Chondrocyte (in vitro differentiated cells): ENCODE results near the gene NKX2-4. TPM values are rescaled to one million over a fixed set of nuclear protein-coding genes. Genes with fewer than 3 reads are reported as not detected.
"Not testable (repeated sequence)": the region's sequence is repeated elsewhere in the genome, so short reads cannot be mapped to it uniquely, and the experiment has no call there.

Source experiments
- DNase-seq: peaks from one replicate; pipeline ENCODE4 v3.0.0; 2021; ENCODE audit warnings: mixed read lengths, low spot score
- H3K27ac Mint-ChIP-seq: one replicate; pipeline ENCODE4 v1.8.0; 2021; ENCODE audit warnings: mild to moderate bottlenecking, moderate library complexity, mixed read lengths; ENCODE audit not compliant: unreplicated experiment
- H3K27me3 Mint-ChIP-seq: 2 replicates; pipeline ENCODE4 v1.8.0; 2021; ENCODE audit warnings: low read depth, mixed read lengths
- H3K36me3 Mint-ChIP-seq: 2 replicates; pipeline ENCODE4 v1.8.0; 2021; ENCODE audit warnings: low read depth, mixed read lengths
- H3K4me1 Mint-ChIP-seq: 2 replicates; pipeline ENCODE4 v1.8.0; 2021; ENCODE audit warnings: low read depth, mild to moderate bottlenecking, mixed read lengths
- H3K4me3 Mint-ChIP-seq: one replicate; pipeline ENCODE4 v1.8.0; 2021; ENCODE audit warnings: mild to moderate bottlenecking, moderate library complexity, mixed read lengths; ENCODE audit not compliant: unreplicated experiment
- H3K9me3 Mint-ChIP-seq: 2 replicates; pipeline ENCODE4 v1.8.0; 2021; ENCODE audit warnings: low read depth, mixed read lengths
- total RNA-seq: library from RNA; stranded (reverse); gene quantifications from 3 replicates; pipeline ENCODE4 v1.2.1, GENCODE V29; 2021
- TF ChIP-seq, protein P1 (sequence below): fragments of 200-600 bp; sonication (generic); IDR thresholded peaks from 2 replicates; pipeline ENCODE4 v1.5.0; 2021; ENCODE audit warnings: antibody characterized with exemption, mild to moderate bottlenecking, moderate library complexity

Gene NKX2-4
- total RNA-seq, 1 donor from 2014 or later: not detected

DNA sequence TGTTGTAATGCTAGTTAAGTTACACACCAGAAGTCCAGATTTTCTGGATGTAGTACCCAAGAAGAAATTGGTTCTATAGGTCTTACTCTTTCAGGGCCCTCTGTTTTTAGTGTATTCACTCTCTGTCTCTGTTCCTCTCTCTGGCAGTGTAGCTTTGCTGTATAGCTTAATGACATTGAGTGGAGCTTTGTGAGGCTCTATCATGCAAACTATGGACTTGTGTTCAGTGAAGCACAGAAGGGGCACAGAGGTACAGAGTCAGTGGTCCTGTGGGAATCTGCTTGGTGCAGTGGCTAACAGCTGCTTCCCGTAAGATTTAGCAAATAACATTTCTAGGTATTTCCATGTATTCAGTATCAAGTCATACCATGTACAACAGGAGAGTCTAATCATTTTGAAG, 26.1 kb downstream of the NKX2-4 start:
- TF ChIP-seq, protein P1, sequence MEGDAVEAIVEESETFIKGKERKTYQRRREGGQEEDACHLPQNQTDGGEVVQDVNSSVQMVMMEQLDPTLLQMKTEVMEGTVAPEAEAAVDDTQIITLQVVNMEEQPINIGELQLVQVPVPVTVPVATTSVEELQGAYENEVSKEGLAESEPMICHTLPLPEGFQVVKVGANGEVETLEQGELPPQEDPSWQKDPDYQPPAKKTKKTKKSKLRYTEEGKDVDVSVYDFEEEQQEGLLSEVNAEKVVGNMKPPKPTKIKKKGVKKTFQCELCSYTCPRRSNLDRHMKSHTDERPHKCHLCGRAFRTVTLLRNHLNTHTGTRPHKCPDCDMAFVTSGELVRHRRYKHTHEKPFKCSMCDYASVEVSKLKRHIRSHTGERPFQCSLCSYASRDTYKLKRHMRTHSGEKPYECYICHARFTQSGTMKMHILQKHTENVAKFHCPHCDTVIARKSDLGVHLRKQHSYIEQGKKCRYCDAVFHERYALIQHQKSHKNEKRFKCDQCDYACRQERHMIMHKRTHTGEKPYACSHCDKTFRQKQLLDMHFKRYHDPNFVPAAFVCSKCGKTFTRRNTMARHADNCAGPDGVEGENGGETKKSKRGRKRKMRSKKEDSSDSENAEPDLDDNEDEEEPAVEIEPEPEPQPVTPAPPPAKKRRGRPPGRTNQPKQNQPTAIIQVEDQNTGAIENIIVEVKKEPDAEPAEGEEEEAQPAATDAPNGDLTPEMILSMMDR: no peak
- no peak overlapping the region for H3K4me3 Mint-ChIP-seq
- H3K9me3 Mint-ChIP-seq: no peaks in the 10 kb centered on the region

DNA sequence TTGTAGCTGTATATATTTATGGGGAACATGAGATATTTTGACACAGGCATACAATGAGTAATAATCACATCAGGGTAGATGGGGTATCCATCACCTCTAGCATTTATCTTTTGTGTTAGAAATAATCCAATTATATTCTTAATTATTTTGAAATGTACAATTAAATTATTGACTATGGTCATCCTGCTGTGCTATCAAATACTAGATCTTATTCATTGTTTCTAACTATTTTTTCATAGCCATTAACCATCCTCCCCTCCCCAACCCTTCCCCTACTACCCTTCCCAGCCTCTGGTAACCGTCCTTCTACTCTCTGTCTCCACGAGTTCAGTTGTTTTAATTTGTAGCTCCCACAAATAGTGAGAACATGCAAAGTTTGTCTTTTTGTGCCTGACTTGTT, 28.5 kb downstream of the NKX2-4 start:
- Mint-ChIP-seq H3K36me3 (peaks cover 18% of the 10 kb centered on the region), H3K27ac (no peak overlapping the region), H3K9me3 (no peaks in the 10 kb centered on the region), H3K4me3 (no peak overlapping the region), H3K27me3 (no peaks in the 10 kb centered on the region), H3K4me1 (peaks cover 10% of the 10 kb centered on the region)
- TF ChIP-seq, protein P1: no peak
- DNase-seq: no peak

More for the DNA sequence above, 26.1 kb downstream of the NKX2-4 start:
- H3K27ac Mint-ChIP-seq: no peak overlapping the region
- no peak for DNase-seq
- H3K4me1 Mint-ChIP-seq: peaks cover 10% of the 10 kb centered on the region
- no peaks in the 10 kb centered on the region for H3K27me3 Mint-ChIP-seq
- H3K36me3 Mint-ChIP-seq: peaks cover 18% of the 10 kb centered on the region

DNA sequence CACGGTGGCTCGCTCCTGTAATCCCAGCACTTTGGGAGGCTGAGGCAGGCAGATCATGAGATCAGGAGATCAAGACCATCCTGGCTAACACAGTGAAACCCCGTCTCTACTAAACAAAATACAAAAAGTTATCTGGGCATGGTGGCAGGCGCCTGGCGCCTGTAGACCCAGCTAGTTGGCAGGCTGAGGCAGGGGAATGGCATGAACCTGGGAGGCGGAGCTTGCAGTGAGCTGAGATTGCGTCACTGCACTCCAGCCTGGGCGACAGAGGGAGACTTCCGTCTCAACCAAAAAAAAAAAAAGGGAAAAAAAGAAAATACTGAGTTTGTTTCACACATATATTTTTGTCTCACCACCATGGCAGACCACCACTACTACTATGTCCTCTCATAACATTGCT, 31.1 kb downstream of the NKX2-4 start:
- H3K4me1 Mint-ChIP-seq, H3K9me3 Mint-ChIP-seq, H3K27ac Mint-ChIP-seq, H3K4me3 Mint-ChIP-seq, H3K27me3 Mint-ChIP-seq, DNase-seq: not testable (repeated sequence)
- peaks cover 28% of the 10 kb centered on the region for H3K36me3 Mint-ChIP-seq

DNA sequence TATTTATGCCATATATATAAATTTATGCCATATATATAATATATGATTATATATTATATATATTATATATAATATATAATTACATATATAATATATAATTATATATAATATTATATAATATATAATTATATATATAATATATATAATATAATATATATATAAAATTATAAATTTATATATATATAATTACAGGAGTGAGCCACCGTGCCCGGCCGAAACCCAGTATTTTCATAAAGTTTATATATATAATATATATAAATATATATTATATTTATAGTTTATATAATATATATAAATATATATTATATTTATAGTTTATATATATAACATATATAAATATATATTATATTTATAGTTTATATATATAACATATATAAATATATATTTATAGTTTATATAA, 31.6 kb downstream of the NKX2-4 start:
- no peak for DNase-seq
- Mint-ChIP-seq H3K36me3 (peaks cover 28% of the 10 kb centered on the region), H3K9me3 (no peaks in the 10 kb centered on the region), H3K27me3 (no peaks in the 10 kb centered on the region), H3K4me1 (peaks cover under 1% of the 10 kb centered on the region), H3K4me3 (no peak overlapping the region), H3K27ac (no peak overlapping the region)
- TF ChIP-seq, protein P1: no peak

DNA sequence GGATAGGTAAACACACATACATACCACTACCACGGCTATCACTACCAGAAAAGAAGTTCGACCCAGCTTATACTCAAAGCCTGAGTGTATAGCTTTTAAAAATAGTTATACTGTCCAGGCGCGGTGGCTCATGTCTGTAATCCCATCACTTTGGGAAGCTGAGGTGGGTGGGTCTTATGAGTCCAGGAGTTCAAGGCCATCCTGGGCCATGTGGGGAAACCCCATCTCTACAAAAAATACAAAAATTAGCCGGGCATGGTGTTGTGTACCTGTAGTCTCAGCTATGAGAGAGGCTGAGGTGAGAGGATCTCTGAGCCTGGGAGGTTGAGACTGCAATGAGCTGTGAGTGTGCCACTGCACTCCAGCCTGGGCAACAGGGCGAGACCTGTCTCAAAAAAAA, 32.9 kb downstream of the NKX2-4 start:
- Mint-ChIP-seq H3K4me3 (no peak overlapping the region), H3K4me1 (peaks cover 8% of the 10 kb centered on the region), H3K9me3 (no peaks in the 10 kb centered on the region), H3K36me3 (peaks cover 35% of the 10 kb centered on the region), H3K27me3 (no peaks in the 10 kb centered on the region), H3K27ac (no peak overlapping the region)
- DNase-seq: no peak
- TF ChIP-seq, protein P1: no peak

DNA sequence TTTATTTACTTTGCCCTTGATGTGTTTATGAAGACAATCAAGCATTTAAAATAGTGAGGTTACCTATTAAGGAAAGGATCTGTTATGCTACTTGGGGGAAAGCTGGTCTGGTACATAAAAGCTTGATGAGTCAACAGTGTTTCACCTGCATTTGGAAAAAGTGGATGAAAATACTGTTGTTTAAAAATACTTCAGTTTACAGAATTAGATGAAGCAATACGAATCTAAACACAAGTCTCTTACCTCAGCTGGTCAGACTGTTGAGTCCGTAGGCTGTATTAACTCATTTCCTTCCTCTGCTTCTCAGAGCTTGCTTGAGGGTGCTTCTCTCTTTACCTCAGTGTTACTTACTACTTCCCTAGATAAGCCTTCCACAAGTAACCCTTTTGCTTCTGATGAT, 36.1 kb downstream of the NKX2-4 start:
- Mint-ChIP-seq H3K9me3 (no peaks in the 10 kb centered on the region), H3K4me3 (no peak overlapping the region), H3K27ac (no peak overlapping the region), H3K27me3 (no peaks in the 10 kb centered on the region), H3K4me1 (peaks cover 11% of the 10 kb centered on the region), H3K36me3 (peaks cover 27% of the 10 kb centered on the region)
- TF ChIP-seq, protein P1: no peak
- no peak for DNase-seq
